HEK293 (cell line): ENCODE data around the gene HYOU1.

Experiments used
- CTCF ChIP-seq: fragments of 450-650 bp; formaldehyde crosslinking; IDR thresholded peaks from 2 replicates; pipeline ENCODE4 v1.5.1; 2016; ENCODE audit warnings: missing biosample characterization, missing genetic modification characterization
- YY1 ChIP-seq: fragments of 450-650 bp; formaldehyde crosslinking; IDR thresholded peaks from 2 replicates; pipeline ENCODE4 v1.5.1; 2018; ENCODE audit warnings: missing biosample characterization, missing genetic modification characterization
- ZBTB7A ChIP-seq: fragments of 450-650 bp; formaldehyde crosslinking; IDR thresholded peaks from 2 replicates; pipeline ENCODE4 v1.5.1; 2016; ENCODE audit warnings: low read depth, missing biosample characterization, missing genetic modification characterization
- ZIC2 ChIP-seq: fragments of 450-650 bp; formaldehyde crosslinking; IDR thresholded peaks from 2 replicates; pipeline ENCODE4 v1.5.1; 2016; ENCODE audit warnings: missing biosample characterization, missing genetic modification characterization
- ZNF350 ChIP-seq: fragments of 450-650 bp; formaldehyde crosslinking; IDR thresholded peaks from 2 replicates; pipeline ENCODE4 v1.5.0; 2017; ENCODE audit warnings: missing biosample characterization, mild to moderate bottlenecking, missing genetic modification characterization
- ZNF362 ChIP-seq: fragments of 450-650 bp; formaldehyde crosslinking; IDR thresholded peaks from 2 replicates; pipeline ENCODE4 v1.5.1; 2016; ENCODE audit warnings: missing biosample characterization, missing genetic modification characterization
- ZNF423 ChIP-seq: fragments of 450-650 bp; formaldehyde crosslinking; IDR thresholded peaks from 2 replicates; pipeline ENCODE4 v1.5.1; 2016; ENCODE audit warnings: missing biosample characterization, missing genetic modification characterization
- ZNF544 ChIP-seq: fragments of 450-650 bp; formaldehyde crosslinking; IDR thresholded peaks from 2 replicates; pipeline ENCODE4 v1.5.0; 2017; ENCODE audit warnings: missing biosample characterization, missing genetic modification characterization
- ZNF560 ChIP-seq: fragments of 450-650 bp; formaldehyde crosslinking; IDR thresholded peaks from 2 replicates; pipeline ENCODE4 v1.5.1; 2017; ENCODE audit warnings: missing biosample characterization, missing genetic modification characterization, borderline replicate concordance
- TF ChIP-seq, protein P1 (sequence below): fragments of 450-650 bp; formaldehyde crosslinking; optimal IDR thresholded peaks from 2 replicates; pipeline ENCODE3; 2016; ENCODE audit warnings: missing biosample characterization, mild to moderate bottlenecking, missing genetic modification characterization

DNA sequence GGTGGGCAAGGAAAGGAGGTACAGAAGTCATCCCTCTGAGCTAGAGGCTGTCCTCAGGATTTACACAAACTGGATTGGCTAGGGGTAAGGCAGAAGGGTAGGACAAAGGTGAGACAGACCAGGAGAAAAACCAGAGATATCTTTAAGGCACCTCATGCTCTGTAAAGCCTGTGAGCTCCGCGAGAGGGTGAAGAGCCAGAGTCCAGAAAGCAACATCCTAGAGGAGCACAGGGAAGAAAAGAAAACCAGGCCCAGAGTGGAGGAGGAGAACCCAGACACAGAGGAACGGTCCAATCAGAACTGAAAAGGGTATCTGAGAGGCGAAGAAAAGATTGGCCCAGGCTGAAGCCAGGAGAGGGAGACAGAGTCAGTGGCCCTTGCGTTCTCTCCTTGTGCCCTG, 31.5 kb downstream of the HYOU1 start:
- TF ChIP-seq YY1 (no peak), ZNF423 (tag by site-specific recombination) (no peak), ZNF362 (no peak), CTCF (no peak), ZIC2 (no peak), ZNF544 (tag by site-specific recombination) (no peak), ZNF560 (tag by site-specific recombination) (no peak), ZBTB7A (tag by site-specific recombination) (no peak), ZNF350 (tag by site-specific recombination) (no peak)
- TF ChIP-seq, protein P1, sequence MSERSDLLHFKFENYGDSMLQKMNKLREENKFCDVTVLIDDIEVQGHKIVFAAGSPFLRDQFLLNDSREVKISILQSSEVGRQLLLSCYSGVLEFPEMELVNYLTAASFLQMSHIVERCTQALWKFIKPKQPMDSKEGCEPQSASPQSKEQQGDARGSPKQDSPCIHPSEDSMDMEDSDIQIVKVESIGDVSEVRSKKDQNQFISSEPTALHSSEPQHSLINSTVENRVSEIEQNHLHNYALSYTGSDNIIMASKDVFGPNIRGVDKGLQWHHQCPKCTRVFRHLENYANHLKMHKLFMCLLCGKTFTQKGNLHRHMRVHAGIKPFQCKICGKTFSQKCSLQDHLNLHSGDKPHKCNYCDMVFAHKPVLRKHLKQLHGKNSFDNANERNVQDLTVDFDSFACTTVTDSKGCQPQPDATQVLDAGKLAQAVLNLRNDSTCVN (tag by site-specific recombination), result no peak
